ENCODE data around the gene PAK1. TPM values are rescaled to one million over a fixed set of nuclear protein-coding genes. Genes with fewer than 3 reads are reported as not detected.

The PAK1 gene
- total and polyA plus RNA-seq, 2 of the 4 experiments (the other 2 are of a cell fraction), result 34.3 to 60.6 TPM

GRCh38 chr11:77449784-77450183 is 24.1 kb downstream of the PAK1 start:
- Histone ChIP-seq H3K27ac (ENCODE audit: insufficient read depth, low read length) (no peak overlapping the region), H3K56ac (ENCODE audit: extremely low read depth, insufficient read depth, low read length) (no peak overlapping the region), H3K4ac (ENCODE audit: low read depth, low read length) (no peak overlapping the region), H2AK9ac (replicated peaks; ENCODE audit: low read depth, low read length, poor library complexity) (no peak overlapping the region), H2AK5ac (ENCODE audit: low read depth, low read length) (no peak overlapping the region), H4K91ac (ENCODE audit: insufficient read depth, low read depth, low read length) (no peak overlapping the region), H3K27me3 (ENCODE audit: control insufficient read depth, insufficient read depth, low read length) (peaks cover 11% of the 10 kb centered on the region), H2BK20ac (ENCODE audit: low read depth, low read length) (no peak overlapping the region), H3K36me3 (ENCODE audit: control insufficient read depth, insufficient read depth, low read length) (no peaks in the 10 kb centered on the region), H4K8ac (ENCODE audit: low read depth in 2 of 2, low read length in 2 of 2) (no peak overlapping the region), H4K5ac (ENCODE audit: low read depth, low read length) (no peak overlapping the region), H3K9ac (ENCODE audit: low read depth, low read length) (no peak overlapping the region), H2BK120ac (ENCODE audit: low read depth, low read length) (no peak overlapping the region), H3K4me1 (ENCODE audit: control insufficient read depth, insufficient read depth, low read length) (no peaks in the 10 kb centered on the region), H2AFZ (replicated peaks; ENCODE audit: low read length, poor library complexity) (no peak overlapping the region), H2BK5ac (ENCODE audit: low read depth, low read length, poor library complexity, severe bottlenecking) (no peak overlapping the region), H3K23ac (ENCODE audit: low read depth, low read length) (no peak overlapping the region), H3K9me1 (ENCODE audit: insufficient read depth, low read length) (no peaks in the 10 kb centered on the region), H3K79me1 (ENCODE audit: low read depth in 1 of 2, low read length in 2 of 2) (no peaks in the 10 kb centered on the region), H3K18ac (ENCODE audit: low read depth, low read length) (no peak overlapping the region), H3K4me3 (ENCODE audit: insufficient read depth, low read depth, low read length) (no peak overlapping the region), H3K4me2 (ENCODE audit: low read depth, low read length) (no peak overlapping the region), H3K9me3 (ENCODE audit: control insufficient read depth, insufficient read depth, low read length) (no peaks in the 10 kb centered on the region), H4K20me1 (ENCODE audit: insufficient read depth, low read length) (no peaks in the 10 kb centered on the region), H2BK15ac (ENCODE audit: low read depth, low read length) (no peak overlapping the region), H3K14ac (replicated peaks; ENCODE audit: low read depth, low read length) (no peak overlapping the region)
- no CpG with 5 or more reads among the region's 1 CpG for WGBS, 2 experiments (ENCODE audit: extremely low coverage in 2 of 2, insufficient read length in 1 of 2)
- in situ Hi-C loops (cut with MboI; ENCODE audit: low sequenced_read_pairs), result no loop called here
- TF ChIP-seq RAD21 (IDR thresholded peaks at IDR 0.05; ENCODE audit: low read length) (no peak), CHD1 (IDR thresholded peaks at IDR 0.05; ENCODE audit: low read depth, low read length) (no peak), CTCF (conservative IDR thresholded peaks at IDR 0.05; ENCODE audit: low read depth, low read length) (no peak), FOS (IDR thresholded peaks at IDR 0.05; ENCODE audit: low read depth, low read length) (no peak), ELK1 (IDR thresholded peaks at IDR 0.05; ENCODE audit: borderline replicate concordance, low read depth, low read length) (no peak), CEBPB (IDR thresholded peaks at IDR 0.05; ENCODE audit: low read depth, low read length) (no peak), MAZ (IDR thresholded peaks at IDR 0.05; ENCODE audit: borderline replicate concordance, low read depth, low read length) (no peak), RCOR1 (IDR thresholded peaks at IDR 0.05; ENCODE audit: insufficient replicate concordance, low read length) (no peak), POLR2A (IDR thresholded peaks at IDR 0.05; ENCODE audit: low read depth, low read length) (no peak), MXI1 (IDR thresholded peaks at IDR 0.05; ENCODE audit: borderline replicate concordance, low read depth, low read length) (no peak), NFE2L2 (IDR thresholded peaks at IDR 0.05; ENCODE audit: low read depth, low read length) (no peak), USF2 (IDR thresholded peaks at IDR 0.05; ENCODE audit: low read depth, low read length) (no peak), SMC3 (IDR thresholded peaks at IDR 0.05; ENCODE audit: low read depth, low read length) (no peak), BHLHE40 (IDR thresholded peaks at IDR 0.05; ENCODE audit: low read depth, low read length) (no peak), MAFK (IDR thresholded peaks at IDR 0.05; ENCODE audit: low read depth, low read length) (no peak)
- intact Hi-C loops (cut with micrococcal nuclease), result no loop called here
- ChIA-PET POLR2A (ENCODE audit: unreplicated experiment) (interaction anchor here (1.0 kb wide), 1 partner anchor 9 kb away, joined by 7 read pairs; no protein-coding TSS in a partner anchor), CTCF (interaction anchor here (0.5 to 0.6 kb wide), 2 partner anchors 21 to 1288 kb away, joined by 3 read pairs; no protein-coding TSS in a partner anchor)
- DNase-seq, result no peak
- dilution Hi-C loops (cut with HindIII; ENCODE audit: low sequenced_read_pairs, unreplicated experiment), result no loop called here
- no peak for ATAC-seq (ENCODE audit: low read depth)
- no TSS peak for BruUV-seq (replicated peaks)

Data from IMR-90 (cell line).